ENCODE results near the gene MOB3C.
"Not testable (repeated sequence)": the region's sequence is repeated elsewhere in the genome, so short reads cannot be mapped to it uniquely, and the experiment has no call there.

DNA sequence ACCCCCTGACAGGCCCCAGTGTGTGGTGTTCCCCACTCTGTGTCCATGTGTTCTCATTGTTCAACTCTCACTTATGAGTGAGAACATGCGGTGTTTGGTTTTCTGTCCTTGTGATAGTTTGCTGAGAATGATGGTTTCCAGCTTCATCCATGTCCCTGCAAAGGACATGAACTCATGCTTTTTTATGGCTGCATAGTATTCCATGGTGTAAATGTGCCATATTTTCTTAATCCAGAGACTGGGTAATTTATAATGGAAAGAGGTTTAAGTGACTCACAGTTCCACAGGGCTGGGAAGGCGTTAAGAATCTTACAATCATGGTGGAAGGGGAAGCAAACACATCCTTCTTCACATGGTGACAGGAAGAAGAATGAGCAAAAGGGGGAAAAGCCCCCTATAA is 38.1 kb upstream of the MOB3C start:
- TF ChIP-seq, protein P1, sequence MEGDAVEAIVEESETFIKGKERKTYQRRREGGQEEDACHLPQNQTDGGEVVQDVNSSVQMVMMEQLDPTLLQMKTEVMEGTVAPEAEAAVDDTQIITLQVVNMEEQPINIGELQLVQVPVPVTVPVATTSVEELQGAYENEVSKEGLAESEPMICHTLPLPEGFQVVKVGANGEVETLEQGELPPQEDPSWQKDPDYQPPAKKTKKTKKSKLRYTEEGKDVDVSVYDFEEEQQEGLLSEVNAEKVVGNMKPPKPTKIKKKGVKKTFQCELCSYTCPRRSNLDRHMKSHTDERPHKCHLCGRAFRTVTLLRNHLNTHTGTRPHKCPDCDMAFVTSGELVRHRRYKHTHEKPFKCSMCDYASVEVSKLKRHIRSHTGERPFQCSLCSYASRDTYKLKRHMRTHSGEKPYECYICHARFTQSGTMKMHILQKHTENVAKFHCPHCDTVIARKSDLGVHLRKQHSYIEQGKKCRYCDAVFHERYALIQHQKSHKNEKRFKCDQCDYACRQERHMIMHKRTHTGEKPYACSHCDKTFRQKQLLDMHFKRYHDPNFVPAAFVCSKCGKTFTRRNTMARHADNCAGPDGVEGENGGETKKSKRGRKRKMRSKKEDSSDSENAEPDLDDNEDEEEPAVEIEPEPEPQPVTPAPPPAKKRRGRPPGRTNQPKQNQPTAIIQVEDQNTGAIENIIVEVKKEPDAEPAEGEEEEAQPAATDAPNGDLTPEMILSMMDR (IDR thresholded peaks at IDR 0.05): not testable (repeated sequence)
- not testable (repeated sequence) for TF ChIP-seq POLR2A (IDR thresholded peaks at IDR 0.05)

All from vagina (tissue), 2 donors.